Measurements from ENCODE around the gene OLFML1. TPM values are rescaled to one million over a fixed set of nuclear protein-coding genes. Genes with fewer than 3 reads are reported as not detected.

The OLFML1 gene
- total and polyA plus RNA-seq, 10 of the 15 experiments (the other 5 are each of a cell fraction or from before 2014, with no cell fraction given) = 0.04 to 0.71 (median 0.21) TPM; not detected in 6

DNA sequence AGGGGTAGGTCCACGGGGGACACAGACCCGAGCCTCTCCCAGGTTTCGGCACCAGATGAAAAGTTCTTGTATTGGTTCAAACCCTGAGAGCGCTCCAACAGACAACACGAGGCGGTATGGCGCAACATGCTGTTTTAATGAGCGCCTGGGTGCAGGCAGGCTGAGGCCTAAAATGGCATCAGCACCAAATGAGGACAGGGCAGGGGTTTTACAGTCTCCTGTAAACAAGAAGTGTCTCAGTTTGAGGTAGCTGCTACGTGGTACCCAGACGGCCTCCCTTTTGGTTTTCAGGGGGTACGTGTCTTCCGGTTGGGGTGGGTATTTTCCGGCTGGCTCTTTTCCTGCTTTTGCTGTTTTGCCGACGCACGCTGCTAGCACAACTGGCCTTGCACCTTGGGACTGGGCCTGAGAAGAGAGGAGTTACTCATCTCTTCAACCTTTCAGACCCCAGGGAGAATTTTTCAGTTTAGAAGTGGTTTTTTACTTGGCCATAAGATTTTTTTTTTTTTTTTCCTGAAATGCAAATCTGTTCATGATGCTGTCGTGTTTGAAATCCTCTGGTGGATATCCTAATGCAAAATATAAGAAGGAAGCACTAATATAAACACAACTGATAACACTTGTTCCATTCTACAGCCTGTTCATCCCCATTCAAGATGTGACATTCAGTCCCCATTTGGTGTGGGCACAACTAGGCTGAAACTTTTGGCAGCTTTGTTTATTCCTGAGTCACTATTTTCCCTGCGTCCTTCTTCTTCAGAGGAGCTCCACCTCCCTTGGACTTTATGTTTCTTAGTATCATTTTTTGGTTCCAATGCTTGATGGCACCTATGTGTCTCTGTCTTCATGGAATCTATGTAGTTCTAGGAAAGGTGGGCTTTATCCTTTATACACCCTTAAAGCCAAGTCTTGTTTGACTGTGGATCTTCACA, 35.0 kb downstream of the OLFML1 start (continued):
- TF ChIP-seq SIN3A (IDR thresholded peaks at IDR 0.05; ENCODE audit: low read depth, low read length) = 0 out of 2 replicates have a peak, but pooled peaks have one; percentile 12
- TF ChIP-seq, protein P1, sequence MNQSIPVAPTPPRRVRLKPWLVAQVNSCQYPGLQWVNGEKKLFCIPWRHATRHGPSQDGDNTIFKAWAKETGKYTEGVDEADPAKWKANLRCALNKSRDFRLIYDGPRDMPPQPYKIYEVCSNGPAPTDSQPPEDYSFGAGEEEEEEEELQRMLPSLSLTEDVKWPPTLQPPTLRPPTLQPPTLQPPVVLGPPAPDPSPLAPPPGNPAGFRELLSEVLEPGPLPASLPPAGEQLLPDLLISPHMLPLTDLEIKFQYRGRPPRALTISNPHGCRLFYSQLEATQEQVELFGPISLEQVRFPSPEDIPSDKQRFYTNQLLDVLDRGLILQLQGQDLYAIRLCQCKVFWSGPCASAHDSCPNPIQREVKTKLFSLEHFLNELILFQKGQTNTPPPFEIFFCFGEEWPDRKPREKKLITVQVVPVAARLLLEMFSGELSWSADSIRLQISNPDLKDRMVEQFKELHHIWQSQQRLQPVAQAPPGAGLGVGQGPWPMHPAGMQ (IDR thresholded peaks at IDR 0.05; ENCODE audit: borderline replicate concordance) = no peak
- TF ChIP-seq, protein P2, sequence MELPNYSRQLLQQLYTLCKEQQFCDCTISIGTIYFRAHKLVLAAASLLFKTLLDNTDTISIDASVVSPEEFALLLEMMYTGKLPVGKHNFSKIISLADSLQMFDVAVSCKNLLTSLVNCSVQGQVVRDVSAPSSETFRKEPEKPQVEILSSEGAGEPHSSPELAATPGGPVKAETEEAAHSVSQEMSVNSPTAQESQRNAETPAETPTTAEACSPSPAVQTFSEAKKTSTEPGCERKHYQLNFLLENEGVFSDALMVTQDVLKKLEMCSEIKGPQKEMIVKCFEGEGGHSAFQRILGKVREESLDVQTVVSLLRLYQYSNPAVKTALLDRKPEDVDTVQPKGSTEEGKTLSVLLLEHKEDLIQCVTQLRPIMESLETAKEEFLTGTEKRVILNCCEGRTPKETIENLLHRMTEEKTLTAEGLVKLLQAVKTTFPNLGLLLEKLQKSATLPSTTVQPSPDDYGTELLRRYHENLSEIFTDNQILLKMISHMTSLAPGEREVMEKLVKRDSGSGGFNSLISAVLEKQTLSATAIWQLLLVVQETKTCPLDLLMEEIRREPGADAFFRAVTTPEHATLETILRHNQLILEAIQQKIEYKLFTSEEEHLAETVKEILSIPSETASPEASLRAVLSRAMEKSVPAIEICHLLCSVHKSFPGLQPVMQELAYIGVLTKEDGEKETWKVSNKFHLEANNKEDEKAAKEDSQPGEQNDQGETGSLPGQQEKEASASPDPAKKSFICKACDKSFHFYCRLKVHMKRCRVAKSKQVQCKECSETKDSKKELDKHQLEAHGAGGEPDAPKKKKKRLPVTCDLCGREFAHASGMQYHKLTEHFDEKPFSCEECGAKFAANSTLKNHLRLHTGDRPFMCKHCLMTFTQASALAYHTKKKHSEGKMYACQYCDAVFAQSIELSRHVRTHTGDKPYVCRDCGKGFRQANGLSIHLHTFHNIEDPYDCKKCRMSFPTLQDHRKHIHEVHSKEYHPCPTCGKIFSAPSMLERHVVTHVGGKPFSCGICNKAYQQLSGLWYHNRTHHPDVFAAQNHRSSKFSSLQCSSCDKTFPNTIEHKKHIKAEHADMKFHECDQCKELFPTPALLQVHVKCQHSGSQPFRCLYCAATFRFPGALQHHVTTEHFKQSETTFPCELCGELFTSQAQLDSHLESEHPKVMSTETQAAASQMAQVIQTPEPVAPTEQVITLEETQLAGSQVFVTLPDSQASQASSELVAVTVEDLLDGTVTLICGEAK (IDR thresholded peaks at IDR 0.05; ENCODE audit: borderline replicate concordance) = peak; percentile 15; the same call in 1 of the 2 replicates
- TF ChIP-seq EP300 (IDR thresholded peaks at IDR 0.05; ENCODE audit: borderline replicate concordance in 1 of 2, control insufficient read depth in 1 of 2, low read depth in 2 of 2, low read length in 2 of 2) = peak in 1 of 2 experiments; percentile 48; a peak in 1 of 4 replicates
- TF ChIP-seq RUNX3 (IDR thresholded peaks at IDR 0.05; ENCODE audit: low read length) = peak; percentile 59
- TF ChIP-seq, protein P3, sequence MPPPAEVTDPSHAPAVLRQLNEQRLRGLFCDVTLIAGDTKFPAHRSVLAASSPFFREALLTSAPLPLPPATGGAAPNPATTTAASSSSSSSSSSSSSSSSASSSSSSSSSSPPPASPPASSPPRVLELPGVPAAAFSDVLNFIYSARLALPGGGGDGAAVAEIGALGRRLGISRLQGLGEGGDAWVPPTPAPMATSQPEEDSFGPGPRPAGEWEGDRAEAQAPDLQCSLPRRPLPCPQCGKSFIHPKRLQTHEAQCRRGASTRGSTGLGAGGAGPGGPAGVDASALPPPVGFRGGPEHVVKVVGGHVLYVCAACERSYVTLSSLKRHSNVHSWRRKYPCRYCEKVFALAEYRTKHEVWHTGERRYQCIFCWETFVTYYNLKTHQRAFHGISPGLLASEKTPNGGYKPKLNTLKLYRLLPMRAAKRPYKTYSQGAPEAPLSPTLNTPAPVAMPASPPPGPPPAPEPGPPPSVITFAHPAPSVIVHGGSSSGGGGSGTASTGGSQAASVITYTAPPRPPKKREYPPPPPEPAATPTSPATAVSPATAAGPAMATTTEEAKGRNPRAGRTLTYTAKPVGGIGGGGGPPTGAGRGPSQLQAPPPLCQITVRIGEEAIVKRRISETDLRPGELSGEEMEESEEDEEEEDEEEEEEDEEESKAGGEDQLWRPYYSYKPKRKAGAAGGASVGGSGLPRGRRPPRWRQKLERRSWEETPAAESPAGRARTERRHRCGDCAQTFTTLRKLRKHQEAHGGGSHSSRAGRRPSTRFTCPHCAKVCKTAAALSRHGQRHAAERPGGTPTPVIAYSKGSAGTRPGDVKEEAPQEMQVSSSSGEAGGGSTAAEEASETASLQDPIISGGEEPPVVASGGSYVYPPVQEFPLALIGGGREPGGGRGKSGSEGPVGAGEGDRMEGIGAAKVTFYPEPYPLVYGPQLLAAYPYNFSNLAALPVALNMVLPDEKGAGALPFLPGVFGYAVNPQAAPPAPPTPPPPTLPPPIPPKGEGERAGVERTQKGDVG (CRISPR knock-in tag; IDR thresholded peaks at IDR 0.05) = 0 out of 2 replicates have a peak, but pooled peaks have one; percentile 13
- no peak for TF ChIP-seq MYC (IDR thresholded peaks at IDR 0.05; ENCODE audit: insufficient read depth, insufficient read length, insufficient replicate concordance, low read length, severe bottlenecking)
- 0 out of 2 replicates have a peak, but pooled peaks have one; percentile 35 for TF ChIP-seq NBN (IDR thresholded peaks at IDR 0.05)
- TF ChIP-seq, protein P4, sequence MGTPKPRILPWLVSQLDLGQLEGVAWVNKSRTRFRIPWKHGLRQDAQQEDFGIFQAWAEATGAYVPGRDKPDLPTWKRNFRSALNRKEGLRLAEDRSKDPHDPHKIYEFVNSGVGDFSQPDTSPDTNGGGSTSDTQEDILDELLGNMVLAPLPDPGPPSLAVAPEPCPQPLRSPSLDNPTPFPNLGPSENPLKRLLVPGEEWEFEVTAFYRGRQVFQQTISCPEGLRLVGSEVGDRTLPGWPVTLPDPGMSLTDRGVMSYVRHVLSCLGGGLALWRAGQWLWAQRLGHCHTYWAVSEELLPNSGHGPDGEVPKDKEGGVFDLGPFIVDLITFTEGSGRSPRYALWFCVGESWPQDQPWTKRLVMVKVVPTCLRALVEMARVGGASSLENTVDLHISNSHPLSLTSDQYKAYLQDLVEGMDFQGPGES (IDR thresholded peaks at IDR 0.05) = no peak
- TF ChIP-seq TCF7 (IDR thresholded peaks at IDR 0.05; ENCODE audit: borderline replicate concordance) = peak; percentile 46; the same call in 1 of the 2 replicates
- no peak for TF ChIP-seq KDM1A (IDR thresholded peaks at IDR 0.05; ENCODE audit: borderline replicate concordance)
- TF ChIP-seq, protein P5, sequence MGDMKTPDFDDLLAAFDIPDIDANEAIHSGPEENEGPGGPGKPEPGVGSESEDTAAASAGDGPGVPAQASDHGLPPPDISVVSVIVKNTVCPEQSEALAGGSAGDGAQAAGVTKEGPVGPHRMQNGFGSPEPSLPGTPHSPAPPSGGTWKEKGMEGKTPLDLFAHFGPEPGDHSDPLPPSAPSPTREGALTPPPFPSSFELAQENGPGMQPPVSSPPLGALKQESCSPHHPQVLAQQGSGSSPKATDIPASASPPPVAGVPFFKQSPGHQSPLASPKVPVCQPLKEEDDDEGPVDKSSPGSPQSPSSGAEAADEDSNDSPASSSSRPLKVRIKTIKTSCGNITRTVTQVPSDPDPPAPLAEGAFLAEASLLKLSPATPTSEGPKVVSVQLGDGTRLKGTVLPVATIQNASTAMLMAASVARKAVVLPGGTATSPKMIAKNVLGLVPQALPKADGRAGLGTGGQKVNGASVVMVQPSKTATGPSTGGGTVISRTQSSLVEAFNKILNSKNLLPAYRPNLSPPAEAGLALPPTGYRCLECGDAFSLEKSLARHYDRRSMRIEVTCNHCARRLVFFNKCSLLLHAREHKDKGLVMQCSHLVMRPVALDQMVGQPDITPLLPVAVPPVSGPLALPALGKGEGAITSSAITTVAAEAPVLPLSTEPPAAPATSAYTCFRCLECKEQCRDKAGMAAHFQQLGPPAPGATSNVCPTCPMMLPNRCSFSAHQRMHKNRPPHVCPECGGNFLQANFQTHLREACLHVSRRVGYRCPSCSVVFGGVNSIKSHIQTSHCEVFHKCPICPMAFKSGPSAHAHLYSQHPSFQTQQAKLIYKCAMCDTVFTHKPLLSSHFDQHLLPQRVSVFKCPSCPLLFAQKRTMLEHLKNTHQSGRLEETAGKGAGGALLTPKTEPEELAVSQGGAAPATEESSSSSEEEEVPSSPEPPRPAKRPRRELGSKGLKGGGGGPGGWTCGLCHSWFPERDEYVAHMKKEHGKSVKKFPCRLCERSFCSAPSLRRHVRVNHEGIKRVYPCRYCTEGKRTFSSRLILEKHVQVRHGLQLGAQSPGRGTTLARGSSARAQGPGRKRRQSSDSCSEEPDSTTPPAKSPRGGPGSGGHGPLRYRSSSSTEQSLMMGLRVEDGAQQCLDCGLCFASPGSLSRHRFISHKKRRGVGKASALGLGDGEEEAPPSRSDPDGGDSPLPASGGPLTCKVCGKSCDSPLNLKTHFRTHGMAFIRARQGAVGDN (IDR thresholded peaks at IDR 0.05) = peak; percentile 79
